NCI-H748 (cell line): ENCODE data around the gene CYFIP2.
"Not testable (repeated sequence)": the region's sequence is repeated elsewhere in the genome, so short reads cannot be mapped to it uniquely, and the experiment has no call there.

ENCODE experiments used
- DNase-seq: peaks from one replicate; lab custom pipeline; 2025; ENCODE audit not compliant: unreplicated experiment; lab: John Stamatoyannopoulos, UW

CYFIP2 gene

GRCh38 chr5:157265714-157266285 is at the start of gene CYFIP2:
TSS of gene CYFIP2 (plus strand) at chr5:157266123. CDS start at chr5:157285362, 19,239 bp downstream.
- peak; percentile 95 for DNase-seq

GRCh38 chr5:157216391-157217142 is 49.4 kb upstream of the CYFIP2 start:
- no peak for DNase-seq

- no peak for DNase-seq
Observed at GRCh38 chr5:157217289-157218024, 48.5 kb upstream of the CYFIP2 start.

GRCh38 chr5:157219491-157220271 is 46.2 kb upstream of the CYFIP2 start:
- no peak for DNase-seq

- DNase-seq = no peak
Observed at GRCh38 chr5:157221959-157222358, 44.0 kb upstream of the CYFIP2 start.

GRCh38 chr5:157222506-157223230 is 43.3 kb upstream of the CYFIP2 start:
- no peak for DNase-seq

GRCh38 chr5:157225469-157226422 is 40.2 kb upstream of the CYFIP2 start:
- no peak for DNase-seq

GRCh38 chr5:157230610-157231009 is 35.3 kb upstream of the CYFIP2 start:
- no peak for DNase-seq

GRCh38 chr5:157232706-157233105 is 33.2 kb upstream of the CYFIP2 start:
- no peak for DNase-seq

GRCh38 chr5:157233515-157233914 is 32.4 kb upstream of the CYFIP2 start:
- DNase-seq = no peak

GRCh38 chr5:157236423-157236822 is 29.5 kb upstream of the CYFIP2 start:
- no peak for DNase-seq

GRCh38 chr5:157241483-157241882 is 24.4 kb upstream of the CYFIP2 start:
- no peak for DNase-seq

- not testable (repeated sequence) for DNase-seq
Observed at GRCh38 chr5:157244704-157245103, 21.2 kb upstream of the CYFIP2 start.

GRCh38 chr5:157245476-157245875 is 20.4 kb upstream of the CYFIP2 start:
- peak; percentile 45 for DNase-seq

- DNase-seq = peak; percentile 32
Observed at GRCh38 chr5:157245886-157246285, 20.0 kb upstream of the CYFIP2 start.

- DNase-seq = no peak
Observed at GRCh38 chr5:157247267-157247666, 18.7 kb upstream of the CYFIP2 start.

- DNase-seq = no peak
Observed at GRCh38 chr5:157248821-157249470, 17.0 kb upstream of the CYFIP2 start.

GRCh38 chr5:157252711-157253465 is 13.0 kb upstream of the CYFIP2 start:
- DNase-seq = no peak
